BJ (cell line): ENCODE data around the gene SETD9. TPM values are rescaled to one million over a fixed set of nuclear protein-coding genes. Genes with fewer than 3 reads are reported as not detected.

Source experiments
- CTCF ChIA-PET: fragments of 350-600 bp; formaldehyde crosslinking; extraction: SDS; loops from one replicate; lab custom pipeline; 2021; ENCODE audit warnings: antibody characterized with exemption, inconsistent platforms; lab: Yijun Ruan, JAX
- POLR2A ChIA-PET: fragments of 300-600 bp; sonication (Branson Sonifier 250); formaldehyde crosslinking; extraction: SDS; loops from one replicate; lab custom pipeline; 2021; ENCODE audit warnings: antibody characterized with exemption; lab: Charles Lee
- DNase-seq: peaks from one replicate; pipeline ENCODE4 v3.0.0-alpha.2; 2011; ENCODE audit warnings: low read depth
- H3K27me3 ChIP-seq: 2 replicates; pipeline ENCODE4 v1.6.0; 2011; ENCODE audit warnings: low read length; ENCODE audit not compliant: control insufficient read depth, insufficient read depth
- H3K36me3 ChIP-seq: 2 replicates; pipeline ENCODE4 v1.5.1; 2011; ENCODE audit warnings: low read length; ENCODE audit not compliant: control insufficient read depth, insufficient read depth
- H3K4me3 ChIP-seq: 2 replicates; pipeline ENCODE4 v1.5.1; 2011; ENCODE audit warnings: low read depth, mild to moderate bottlenecking, control low read depth, low read length
- CTCF ChIP-seq: IDR thresholded peaks from 2 replicates; pipeline ENCODE4 v1.5.1; 2011; ENCODE audit warnings: low read depth, mild to moderate bottlenecking, control low read depth, inconsistent platforms, low read length, moderate library complexity; ENCODE audit not compliant: insufficient read depth
- polyA plus RNA-seq: library from polyadenylated mRNA; depleted of rRNA; stranded (reverse); fragments of >200 nt; gene quantifications from 2 replicates; pipeline ENCODE4 v1.2.3, GENCODE V29; 2011

The SETD9 gene
- polyA plus RNA-seq, 1 experiment: 2.8 TPM

GRCh38 chr5:56898213-56898612, 11.2 kb upstream of the SETD9 start:
- DNase-seq: no peak
- no peak for TF ChIP-seq CTCF
- ChIA-PET CTCF (interaction anchor here (5.5 kb wide), 1 partner anchor 240 kb away, joined by 37 read pairs; no protein-coding TSS in a partner anchor), POLR2A (no interaction called here)
- H3K36me3 ChIP-seq: peaks cover 3% of the 10 kb centered on the region; the same call in 1 of the 2 replicates
- H3K4me3 ChIP-seq: no peak overlapping the region
- no peaks in the 10 kb centered on the region for H3K27me3 ChIP-seq

- CTCF ChIA-PET: interaction anchor here (0.6 to 5.5 kb wide), 19 partner anchors 8 to 1362 kb away, joined by 3 to 37 read pairs (median 3); no protein-coding TSS in a partner anchor
- no peak for DNase-seq
- Histone ChIP-seq H3K4me3 (no peak overlapping the region), H3K36me3 (no peaks in the 10 kb centered on the region), H3K27me3 (no peaks in the 10 kb centered on the region)
- TF ChIP-seq CTCF: no peak
- POLR2A ChIA-PET: no interaction called here
Observed at GRCh38 chr5:56900395-56900794, 9.0 kb upstream of the SETD9 start.

DNA sequence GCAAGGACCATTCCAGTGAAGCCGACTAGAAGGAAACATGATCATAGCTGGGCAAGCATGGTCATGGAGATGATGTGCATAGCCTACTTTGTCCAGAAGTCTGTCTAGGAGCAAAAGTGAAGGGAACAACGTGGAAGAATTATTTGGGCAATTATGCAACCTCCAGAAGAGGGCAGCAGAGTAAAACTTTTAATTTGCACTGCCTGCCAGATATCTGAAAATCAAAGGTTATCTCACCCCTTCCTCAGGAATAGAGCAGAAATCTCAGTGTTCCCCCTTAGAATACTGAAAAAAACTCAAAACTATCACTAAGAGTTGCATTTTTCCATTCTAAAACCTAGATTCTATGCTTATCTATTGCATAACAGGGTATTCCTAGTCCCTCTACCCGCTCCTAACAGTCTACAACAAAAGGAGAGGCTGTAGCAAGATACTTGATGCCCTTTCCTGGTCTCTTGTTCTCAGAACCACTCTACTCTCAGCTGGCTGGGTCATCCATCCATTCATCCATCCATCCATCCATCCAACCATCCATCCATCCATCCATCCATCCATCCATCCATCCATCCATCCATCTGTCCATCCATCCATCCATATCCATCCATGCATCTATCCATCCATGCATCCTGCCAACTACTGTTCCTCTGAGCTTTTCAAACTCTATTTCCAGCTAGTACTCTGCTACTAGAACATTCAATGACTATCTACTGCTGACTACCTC, 8.4 kb upstream of the SETD9 start:
- ChIA-PET CTCF (interaction anchor here (0.5 to 5.5 kb wide), 24 partner anchors 8 to 1454 kb away, joined by 3 to 37 read pairs (median 3); no protein-coding TSS in a partner anchor), POLR2A (no interaction called here)
- no peak for DNase-seq
- no peaks in the 10 kb centered on the region for H3K36me3 ChIP-seq
- no peaks in the 10 kb centered on the region for H3K27me3 ChIP-seq
- TF ChIP-seq CTCF: peak; percentile 64
- H3K4me3 ChIP-seq: no peak overlapping the region

DNA sequence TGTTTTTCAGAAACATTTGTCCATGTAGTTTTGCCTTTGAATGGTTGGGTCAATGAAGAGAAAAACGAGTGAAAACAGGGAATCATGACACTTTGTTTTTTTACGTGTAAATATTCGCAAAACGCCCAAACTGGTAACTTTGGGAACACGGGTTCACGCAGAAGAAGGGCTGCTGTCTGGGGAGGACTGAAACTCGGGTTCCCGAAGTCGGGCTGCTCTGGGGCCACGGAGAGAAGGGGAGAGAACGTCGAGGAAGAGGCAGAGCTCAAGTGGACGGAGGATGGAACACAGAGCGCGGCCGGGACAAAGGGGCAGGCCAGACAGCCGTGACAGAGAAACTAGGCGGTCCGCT, 478 bp upstream of the SETD9 start:
- no peaks in the 10 kb centered on the region for H3K27me3 ChIP-seq
- CTCF ChIA-PET: interaction anchor here (1.0 kb wide), 2 partner anchors 9 to 638 kb away, joined by 3 to 5 read pairs; no protein-coding TSS in a partner anchor
- DNase-seq: no peak

More for the DNA sequence above, 478 bp upstream of the SETD9 start:
- POLR2A ChIA-PET: interaction anchor here (0.5 kb wide), 1 partner anchor 977 kb away, joined by 3 read pairs; no protein-coding TSS in a partner anchor
- Histone ChIP-seq H3K36me3 (no peaks in the 10 kb centered on the region), H3K4me3 (peak overlapping the region; percentile 79)
- TF ChIP-seq CTCF: no peak
